Ovary (tissue), 9 donors: ENCODE measurements around the gene VSTM2B. TPM values are rescaled to one million over a fixed set of nuclear protein-coding genes. Genes with fewer than 3 reads are reported as not detected.

Experiments used
- DNase-seq, 5 donors: peaks; one replicate each; pipeline ENCODE4 v3.0.0-alpha.2; 2019 to 2020
- H3K27ac ChIP-seq, 2 donors: fragments of 200-600 bp; one replicate each; pipeline versions ENCODE4 v1.5.1 to v1.8.0; 2019 to 2022
- H3K27me3 ChIP-seq: fragments of 200-600 bp; one replicate; pipeline ENCODE4 v1.8.0; 2022
- H3K36me3 ChIP-seq: fragments of 200-600 bp; sonication (generic); one replicate; pipeline ENCODE4 v1.5.1; 2019
- H3K4me1 ChIP-seq: one replicate; pipeline ENCODE4 v1.8.1; 2013; ENCODE audit warnings: mild to moderate bottlenecking, moderate library complexity; ENCODE audit not compliant: insufficient read depth
- H3K4me3 ChIP-seq: fragments of 200-600 bp; sonication (generic); one replicate; pipeline ENCODE4 v1.5.1; 2017
- H3K9me3 ChIP-seq, 2 donors: fragments of 200-600 bp in 1 of 2; sonication (generic) in 1 of 2; one replicate each; pipeline versions ENCODE4 v1.5.1 to v1.8.1; 2013 to 2019; ENCODE audit warnings: mild to moderate bottlenecking in 1 of 2, moderate library complexity in 1 of 2
- CTCF ChIP-seq, 3 donors: fragments of 450-650 bp in 2 of 3; fragments of 200-600 bp in 1 of 3; IDR thresholded peaks; one replicate each; pipeline versions ENCODE4 v1.5.1 to v1.8.0; 2016 to 2022; ENCODE audit warnings: antibody characterized with exemption in 3 of 3, mild to moderate bottlenecking in 1 of 3
- EP300 ChIP-seq: sonication (generic); formaldehyde crosslinking; IDR thresholded peaks from one replicate; pipeline ENCODE4 v1.6.1; 2017; ENCODE audit warnings: antibody characterized with exemption
- POLR2A ChIP-seq: fragments of 450-650 bp; IDR thresholded peaks from one replicate; pipeline ENCODE4 v1.6.1; 2017; ENCODE audit warnings: antibody characterized with exemption, mild to moderate bottlenecking, moderate library complexity
- WGBS, 3 donors: extraction: QIAGEN DNeasy Blood & Tissue Kit in 1 of 3; methylation state at CpG; one replicate each; pipeline versions ENCODE4 v1.1.5 to v1.1.7; 2013 to 2017; 5-methylcytosine and 5-hydroxymethylcytosine counted together
- intact Hi-C, 4 donors: fragments of 100-400 bp; cut with DNase I; formaldehyde crosslinking; loops; one replicate each; pipeline versions ENCODE4 v1.11.0 to v1.15.1; 2022 to 2023
- polyA plus RNA-seq, 2 donors: library from polyadenylated mRNA; stranded (reverse); fragments of 200-250 nt in 1 of 2; fragments of 350-450 nt in 1 of 2; fragmentation: Illumina TruSeq in 1 of 2; extraction: RNeasy Lipid Tissue Mini Kit (QIAGEN cat#74804) in 1 of 2; gene quantifications; one replicate each; pipeline ENCODE4 v1.2.3, GENCODE V29; 2013 to 2014
- total RNA-seq, 7 donors: library from RNA; depleted of rRNA in 2 of 7; stranded (reverse); fragments of >200 nt in 2 of 7; fragmentation: NEBNext Ultra II Directional in 3 of 7; extraction: Animal tissue kit (Norgen Biotek cat#: 25700) in 3 of 7; gene quantifications; one replicate each; pipeline versions ENCODE4 v1.1.0 to v1.2.4, GENCODE V29; 2016 to 2023
- donor health status: DM: no; HTN: no; CAD: no; lungs with moderate emphysema.
- donor health status: DM: no; HTN: no; CAD: no.
- donor health status: Bipolar disorder and iron deficiency.
- donor health status: DM: yes; HTN: yes; CAD: no.
- donor health status: DM: no; HTN: no; CAD: no.
- donor health status: DM: yes; HTN: yes; CAD: no.

The VSTM2B gene
- total and polyA plus RNA-seq, 9 donors, result 0.13 TPM; not detected in 8

DNA sequence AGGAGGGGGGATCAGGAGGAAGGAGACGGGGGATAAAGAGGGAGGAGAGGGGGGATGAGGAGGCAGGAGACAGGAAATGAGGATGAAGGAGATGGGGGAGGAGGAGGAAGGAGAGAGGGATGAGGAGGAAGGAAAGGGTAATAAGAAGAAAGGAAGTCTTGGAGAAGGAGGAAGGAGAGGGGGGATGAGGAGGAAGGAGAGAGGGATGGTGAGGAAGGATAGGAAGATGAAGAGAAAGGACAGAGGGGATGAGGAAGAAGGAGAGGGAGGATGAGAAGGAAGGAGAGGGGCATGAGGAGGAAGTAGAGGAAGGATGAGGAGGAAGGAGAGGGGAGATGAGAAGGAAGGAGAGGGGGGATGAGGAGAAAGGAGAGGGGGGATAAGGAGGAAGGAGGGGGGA lies 13.0 kb upstream of the VSTM2B start:
- no peaks in the 10 kb centered on the region for H3K4me1 ChIP-seq
- 54 to 81% (median 65%) methylated on average over 1 of the region's 1 CpG for WGBS, 3 donors
- H3K27ac ChIP-seq, result no peak overlapping the region
- no peaks in the 10 kb centered on the region for H3K36me3 ChIP-seq
- H3K4me3 ChIP-seq, result no peak overlapping the region
- TF ChIP-seq CTCF (IDR thresholded peaks at IDR 0.05) (no peak), EP300 (no peak), POLR2A (no peak)
- no peaks in the 10 kb centered on the region for H3K27me3 ChIP-seq
- DNase-seq, result no peak
- no peaks in the 10 kb centered on the region for H3K9me3 ChIP-seq
- intact Hi-C loops, result no loop called here

GRCh38 chr19:29514525-29515232 lies 11.1 kb upstream of the VSTM2B start:
- H3K9me3 ChIP-seq, result no peaks in the 10 kb centered on the region
- H3K4me1 ChIP-seq, result no peaks in the 10 kb centered on the region
- H3K27me3 ChIP-seq, result no peaks in the 10 kb centered on the region
- 68 to 71% (median 68%) methylated on average over 8 of the region's 8 CpGs for WGBS, 3 donors
- H3K27ac ChIP-seq, result no peak overlapping the region
- intact Hi-C loops, result no loop called here
- H3K36me3 ChIP-seq, result no peaks in the 10 kb centered on the region
- H3K4me3 ChIP-seq, result no peak overlapping the region
- no peak for TF ChIP-seq POLR2A
- no peak for TF ChIP-seq CTCF (IDR thresholded peaks at IDR 0.05)
- TF ChIP-seq EP300, result no peak
- no peak for DNase-seq

GRCh38 chr19:29515233-29515619 lies 10.6 kb upstream of the VSTM2B start:
- 51 to 69% (median 58%) methylated on average over 5 of the region's 5 CpGs for WGBS, 3 donors
- intact Hi-C loops, result no loop called here

DNA sequence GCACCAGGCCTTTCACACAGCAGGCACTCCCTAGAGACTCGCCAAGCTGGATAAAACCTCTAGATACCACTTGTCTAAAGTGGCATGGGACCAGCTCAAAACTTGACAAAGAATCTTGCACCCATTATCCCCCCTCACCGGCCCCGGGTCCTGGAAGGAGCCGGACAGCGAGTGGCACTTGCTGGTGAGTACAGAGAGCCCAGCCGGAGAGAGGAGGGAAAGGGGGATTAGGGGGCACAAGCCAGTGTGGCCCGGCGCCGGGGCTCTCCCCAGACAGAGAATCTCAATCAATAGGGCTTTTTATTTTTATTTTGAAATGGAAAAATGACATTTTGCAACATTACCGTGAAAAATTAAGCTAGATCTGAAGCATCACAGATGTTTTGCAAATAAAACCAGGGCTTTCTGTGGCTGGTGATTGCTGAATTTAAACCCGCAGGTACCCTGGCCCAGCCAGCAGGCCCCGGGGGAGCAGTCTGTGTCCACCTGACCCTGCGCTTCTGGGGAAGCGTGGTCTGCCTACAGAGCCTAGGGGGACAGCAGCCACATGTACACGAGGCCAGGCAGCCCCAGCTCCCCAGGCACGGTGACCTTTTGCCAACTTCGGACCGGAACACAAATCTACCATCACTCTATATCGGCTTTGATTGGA lies 10.0 kb upstream of the VSTM2B start:
- no peak overlapping the region for H3K27ac ChIP-seq
- TF ChIP-seq CTCF (IDR thresholded peaks at IDR 0.05), result no peak
- no peak for TF ChIP-seq EP300
- no peak for TF ChIP-seq POLR2A
- no peaks in the 10 kb centered on the region for H3K36me3 ChIP-seq
- H3K4me1 ChIP-seq, result no peaks in the 10 kb centered on the region
- WGBS, 3 donors, result 72 to 76% (median 75%) methylated on average over 19 of the region's 19 CpGs
- no peak overlapping the region for H3K4me3 ChIP-seq
- DNase-seq, result no peak
- no peaks in the 10 kb centered on the region for H3K27me3 ChIP-seq
- intact Hi-C loops, result no loop called here
- no peaks in the 10 kb centered on the region for H3K9me3 ChIP-seq

More at GRCh38 chr19:29515233-29515619, 10.6 kb upstream of the VSTM2B start:
- Histone ChIP-seq H3K4me3 (no peak overlapping the region), H3K9me3 (no peaks in the 10 kb centered on the region), H3K36me3 (no peaks in the 10 kb centered on the region), H3K27me3 (no peaks in the 10 kb centered on the region), H3K27ac (no peak overlapping the region), H3K4me1 (no peaks in the 10 kb centered on the region)
- DNase-seq, result no peak
- no peak for TF ChIP-seq EP300
- TF ChIP-seq POLR2A, result no peak
- no peak for TF ChIP-seq CTCF (IDR thresholded peaks at IDR 0.05)
